SIG-M5 treated with dmso at 0.1 percent for 504 hours (cell line): Measurements from ENCODE around the gene FXYD6.
"Not testable (repeated sequence)": the region's sequence is repeated elsewhere in the genome, so short reads cannot be mapped to it uniquely, and the experiment has no call there.

ENCODE experiments used
- DNase-seq: peaks from one replicate; lab custom pipeline; 2025; ENCODE audit not compliant: unreplicated experiment; lab: John Stamatoyannopoulos, UW

FXYD6 gene

DNA sequence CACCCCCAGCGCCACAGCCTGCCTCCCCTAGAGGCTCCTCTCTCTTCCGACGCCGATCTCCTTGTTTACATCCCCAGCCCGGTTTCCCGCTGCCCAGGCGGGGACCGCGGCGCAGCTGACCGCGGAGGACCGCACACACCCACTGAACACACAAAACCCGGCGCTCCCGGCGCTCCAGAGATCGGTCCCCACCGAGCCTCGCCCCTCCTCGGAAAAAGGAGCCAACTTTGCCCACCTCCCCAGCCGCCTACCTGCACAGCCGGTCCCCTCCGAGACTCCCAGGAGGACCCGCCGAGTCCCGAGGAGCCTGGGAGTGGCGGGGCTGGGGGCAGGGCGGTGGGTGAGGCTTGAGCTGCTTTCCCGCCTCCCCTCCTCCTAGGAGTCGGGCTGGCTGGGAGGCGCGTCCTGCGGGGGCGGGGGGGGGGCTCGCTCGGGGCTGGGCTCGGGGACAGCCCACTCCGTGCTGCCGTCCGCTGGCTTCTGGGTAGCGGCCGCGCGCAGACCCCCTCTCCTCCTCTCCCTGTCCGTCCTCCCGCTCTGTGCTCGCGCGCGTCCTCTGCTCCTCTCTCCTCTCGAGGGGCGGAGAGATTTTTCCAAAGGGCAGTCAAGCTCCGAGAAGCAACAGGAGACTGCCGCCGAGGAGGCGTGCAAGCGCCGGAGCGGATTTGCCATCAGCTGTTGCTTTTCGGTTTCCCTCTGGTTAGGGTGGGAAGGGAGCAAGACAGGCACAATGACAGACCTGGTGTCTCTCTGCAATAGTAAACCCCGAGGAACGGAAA lies at the start of gene FXYD6:
TSS of gene FXYD6 (minus strand) at position 318 of the 779 bp plus-strand sequence. CDS start 33,882 bp downstream, outside the sequence.
- no peak for DNase-seq

- not testable (repeated sequence) for DNase-seq
Observed at GRCh38 chr11:117926166-117926565, 49.7 kb upstream of the FXYD6 start.

GRCh38 chr11:117925198-117925925 lies 48.9 kb upstream of the FXYD6 start:
- DNase-seq = no peak

- no peak for DNase-seq
Observed at GRCh38 chr11:117924631-117925170, 48.2 kb upstream of the FXYD6 start.

DNA sequence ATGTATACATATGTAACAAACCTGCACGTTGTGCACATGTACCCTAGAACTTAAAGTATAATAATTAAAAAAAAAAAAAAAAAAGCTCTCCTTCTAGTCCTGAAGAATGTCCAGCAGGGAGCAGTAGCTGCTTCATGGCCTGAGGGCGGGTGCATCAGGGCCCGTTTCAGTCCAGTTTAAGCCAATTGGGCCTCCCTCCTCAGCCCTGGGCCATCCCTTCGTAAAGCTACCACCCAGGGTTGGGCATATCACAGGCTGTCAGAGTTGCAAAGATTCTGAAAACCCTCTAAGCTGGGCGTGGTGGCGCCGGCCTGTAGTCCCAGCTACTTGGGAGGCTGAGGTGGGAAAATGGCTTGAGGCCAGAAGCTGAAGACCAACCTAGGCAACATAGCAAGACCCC lies 47.3 kb upstream of the FXYD6 start:
- DNase-seq = no peak

- DNase-seq = no peak
Observed at GRCh38 chr11:117923275-117923674, 46.8 kb upstream of the FXYD6 start.

- DNase-seq = no peak
Observed at GRCh38 chr11:117921893-117922292, 45.4 kb upstream of the FXYD6 start.

DNA sequence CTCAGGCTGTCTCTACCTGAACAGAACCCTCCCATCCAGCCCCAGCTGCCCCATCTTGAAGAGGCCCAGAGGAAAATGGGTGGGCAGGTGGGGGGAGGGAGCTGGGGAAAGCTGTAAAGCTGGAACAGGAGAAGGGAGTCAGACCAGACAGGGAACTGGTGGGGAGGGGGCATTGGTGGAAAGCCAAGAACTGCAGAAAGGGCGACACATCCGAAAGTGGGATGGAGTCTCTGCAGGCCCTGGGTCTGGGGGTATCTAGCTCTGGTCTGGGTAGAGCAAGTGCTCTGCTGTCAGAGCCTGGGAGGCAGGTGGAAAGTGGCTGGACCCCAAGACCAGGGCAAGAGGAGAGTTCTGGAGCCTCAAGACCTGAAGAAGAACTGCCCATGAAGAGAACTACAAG lies 45.0 kb upstream of the FXYD6 start:
- no peak for DNase-seq

DNA sequence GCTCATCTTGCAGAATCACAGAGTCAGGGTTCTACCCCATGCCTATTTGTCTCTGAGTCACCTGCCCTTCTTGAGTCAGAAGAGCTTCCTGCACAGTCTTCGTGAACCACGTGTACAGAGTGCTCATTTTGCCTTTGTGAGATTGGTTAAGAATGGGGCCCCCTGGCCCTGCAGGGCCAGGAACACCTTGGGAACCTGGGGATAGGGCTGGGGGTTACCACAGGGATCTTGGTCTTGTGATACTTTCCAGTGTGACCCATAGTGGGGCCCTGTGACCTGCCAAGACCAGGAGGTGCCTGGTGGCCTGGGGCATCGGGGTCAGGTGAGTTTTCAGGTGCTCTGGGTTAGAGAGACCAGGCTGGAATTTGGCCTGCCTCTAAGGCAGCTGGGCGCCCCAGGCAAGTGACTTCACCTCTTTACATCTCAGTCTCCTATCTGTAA lies 43.3 kb upstream of the FXYD6 start:
- no peak for DNase-seq

DNA sequence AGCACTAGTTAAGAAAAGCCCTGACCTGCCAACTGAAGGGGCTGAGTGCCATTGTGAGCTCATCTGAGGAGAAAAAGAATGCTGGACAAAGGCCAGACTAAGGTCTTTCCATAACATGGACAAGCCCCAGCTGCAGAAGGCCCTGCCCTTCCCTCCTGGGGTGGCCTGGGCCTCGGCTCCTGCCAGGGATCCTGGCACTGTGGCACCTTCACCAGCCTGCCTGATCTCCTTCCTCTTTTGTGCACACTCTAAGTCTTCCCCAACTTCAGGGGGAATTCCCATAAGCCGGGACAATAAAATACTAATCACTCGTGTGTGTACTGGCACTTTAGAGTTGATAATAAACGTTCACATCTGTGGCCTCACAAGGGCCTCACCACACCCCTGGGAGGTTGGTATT lies 42.9 kb upstream of the FXYD6 start:
- no peak for DNase-seq

DNA sequence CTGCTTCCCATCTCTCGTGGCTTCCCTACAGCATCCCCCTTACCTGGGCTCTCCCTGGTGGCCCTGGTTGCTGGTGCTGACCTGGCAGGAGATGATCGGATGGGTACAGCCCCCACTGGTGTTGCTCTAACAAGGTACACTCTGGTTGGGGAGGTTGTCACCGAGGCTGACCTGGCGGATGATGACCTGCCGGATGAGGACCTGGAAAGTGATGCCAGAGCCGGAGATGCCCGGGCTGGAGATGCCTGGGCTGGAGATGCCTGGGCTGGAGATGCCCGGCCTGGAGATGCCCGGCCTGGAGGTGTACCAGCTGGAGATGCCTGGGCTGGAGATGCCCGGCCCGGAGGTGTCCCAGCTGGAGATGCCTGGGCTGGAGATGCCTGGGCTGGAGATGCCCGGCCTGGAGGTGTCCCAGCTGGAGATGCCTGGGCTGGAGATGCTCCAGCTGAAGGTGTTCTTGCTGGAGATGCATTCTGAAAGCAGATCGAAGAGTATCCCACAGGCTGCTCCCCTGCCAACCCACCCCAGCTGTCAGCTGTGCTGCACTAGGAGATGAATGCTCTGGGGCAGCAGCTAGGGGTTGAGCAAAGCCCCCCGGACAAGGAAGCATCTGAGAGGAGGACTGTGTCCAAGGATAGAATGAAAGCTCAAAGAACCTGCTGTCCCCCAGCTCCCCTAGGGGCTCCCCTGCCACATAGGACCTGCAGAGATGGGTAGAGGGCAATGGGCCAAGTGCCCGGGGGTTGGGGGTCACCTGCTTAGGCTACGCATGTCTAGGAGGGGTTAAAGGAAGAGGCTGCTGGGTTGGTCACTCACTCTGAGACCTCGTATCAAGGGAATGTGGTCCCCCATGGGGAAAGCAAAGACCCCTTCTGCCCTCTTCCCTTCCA lies 42.2 kb upstream of the FXYD6 start:
- DNase-seq = no peak

GRCh38 chr11:117917591-117918151 lies 41.2 kb upstream of the FXYD6 start:
- DNase-seq = no peak

GRCh38 chr11:117916956-117917355 lies 40.5 kb upstream of the FXYD6 start:
- DNase-seq = no peak

GRCh38 chr11:117915672-117916235 lies 39.3 kb upstream of the FXYD6 start:
- no peak for DNase-seq

- DNase-seq = no peak
Observed at GRCh38 chr11:117914991-117915618, 38.6 kb upstream of the FXYD6 start.

- no peak for DNase-seq
Observed at GRCh38 chr11:117914398-117914761, 37.9 kb upstream of the FXYD6 start.

DNA sequence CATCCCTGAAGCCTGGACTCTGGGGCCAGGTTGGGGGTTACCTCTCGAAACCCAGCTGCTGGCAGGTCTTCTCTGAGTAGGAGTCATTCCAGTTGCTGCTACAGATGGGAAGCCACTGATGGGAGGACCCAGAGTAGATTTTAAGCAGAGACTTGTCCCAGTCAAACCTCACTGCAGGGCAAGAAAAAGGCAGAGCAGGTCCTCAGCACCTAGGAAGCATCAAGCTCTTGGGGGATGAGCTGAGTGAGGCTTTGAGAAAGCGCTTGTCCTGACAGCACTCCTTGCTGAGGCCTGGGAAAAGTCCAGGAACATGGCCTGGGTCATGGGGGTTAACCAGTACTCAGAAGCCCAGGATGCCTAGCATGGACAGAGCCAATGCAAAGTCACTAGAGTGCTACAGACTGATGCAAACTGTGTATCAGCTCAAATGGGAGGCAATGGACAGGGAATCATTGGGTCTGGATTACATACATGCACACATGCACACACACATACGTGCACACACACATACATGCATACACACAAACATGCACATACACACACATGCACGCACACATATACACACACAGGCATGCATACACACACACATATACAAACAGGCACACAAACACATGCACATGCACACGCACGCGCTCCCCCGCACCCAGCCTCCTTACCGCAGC lies 37.4 kb upstream of the FXYD6 start:
- DNase-seq = no peak

DNA sequence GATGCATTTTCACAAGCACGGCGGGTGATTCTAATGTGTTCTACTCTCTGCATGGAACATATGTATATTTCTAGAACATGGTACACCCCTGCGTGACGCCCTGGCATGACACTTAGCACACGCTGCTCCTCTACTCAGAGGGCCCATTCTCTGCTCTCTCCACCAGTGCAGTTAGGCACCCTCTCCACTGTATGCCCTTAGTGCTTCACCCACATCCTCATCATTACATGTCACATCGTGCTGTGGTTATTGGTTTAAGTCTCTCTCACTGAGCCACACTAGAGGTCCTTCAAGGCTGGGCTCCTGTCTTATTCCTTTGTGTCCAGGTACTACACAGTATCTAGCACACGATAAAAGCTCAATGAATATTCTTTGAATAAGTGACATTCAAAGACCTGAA lies 36.0 kb upstream of the FXYD6 start:
- DNase-seq = no peak

DNA sequence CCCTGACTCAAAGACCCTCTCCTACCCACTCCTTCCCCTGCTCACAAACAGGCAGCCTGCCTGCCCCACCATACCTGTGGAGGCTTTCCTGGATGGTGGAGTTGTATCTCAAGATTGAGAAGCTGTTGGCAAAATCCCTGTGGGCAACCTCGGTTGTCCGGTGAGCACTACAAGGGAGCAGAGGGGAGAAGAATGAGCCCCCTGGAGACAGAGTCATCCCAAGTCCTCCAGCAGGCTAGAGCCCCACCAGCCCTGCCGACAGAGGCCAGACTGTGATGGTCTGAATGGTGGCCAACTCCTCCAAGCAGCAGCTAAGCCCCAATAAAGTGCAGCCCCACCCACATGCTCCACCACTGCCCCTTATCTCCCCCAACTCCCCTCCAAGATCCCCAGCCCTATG lies 35.2 kb upstream of the FXYD6 start:
- no peak for DNase-seq
